GM21423 (cell line): ENCODE measurements around the gene PPM1H.
"Not testable (repeated sequence)": the region's sequence is repeated elsewhere in the genome, so short reads cannot be mapped to it uniquely, and the experiment has no call there.

Source experiments
- ATAC-seq: cut with Tn5 transposase; IDR thresholded peaks from one replicate; pipeline ENCODE4 v1.9.1; 2021; ENCODE audit warnings: mild to moderate bottlenecking, moderate library complexity; ENCODE audit not compliant: unreplicated experiment

Gene PPM1H

GRCh38 chr12:62947364-62947763, 12.4 kb upstream of the PPM1H start:
- no peak for ATAC-seq

DNA sequence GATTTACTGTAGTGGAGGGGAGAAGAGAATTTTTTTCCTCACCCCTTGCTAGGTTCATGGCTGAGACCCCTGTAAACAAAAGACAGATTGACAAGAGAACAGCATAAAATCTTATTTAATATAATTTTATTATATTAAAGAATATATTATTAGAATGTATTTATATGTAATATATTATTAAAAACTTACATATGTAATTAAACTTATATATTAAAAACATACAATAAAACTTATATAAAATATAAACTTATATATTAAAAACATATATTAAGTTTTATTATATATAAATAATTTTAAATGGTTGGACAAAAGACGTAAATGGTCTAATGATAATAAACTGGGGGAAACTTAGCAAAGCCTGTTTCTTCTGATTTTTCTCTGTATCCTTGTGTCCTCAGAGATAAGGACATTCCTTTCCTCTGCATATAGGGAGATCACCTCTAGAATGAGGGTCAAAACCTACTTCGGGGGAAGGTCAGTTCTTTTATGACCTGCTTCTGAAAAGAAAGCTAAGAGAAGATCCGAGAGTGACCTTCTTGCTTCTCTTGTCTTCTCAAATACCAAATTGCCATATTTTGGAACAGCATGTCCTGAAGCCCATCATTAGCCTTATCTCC, 8.9 kb upstream of the PPM1H start:
- no peak for ATAC-seq

- not testable (repeated sequence) for ATAC-seq
Observed at GRCh38 chr12:62942316-62942715, 7.4 kb upstream of the PPM1H start.

DNA sequence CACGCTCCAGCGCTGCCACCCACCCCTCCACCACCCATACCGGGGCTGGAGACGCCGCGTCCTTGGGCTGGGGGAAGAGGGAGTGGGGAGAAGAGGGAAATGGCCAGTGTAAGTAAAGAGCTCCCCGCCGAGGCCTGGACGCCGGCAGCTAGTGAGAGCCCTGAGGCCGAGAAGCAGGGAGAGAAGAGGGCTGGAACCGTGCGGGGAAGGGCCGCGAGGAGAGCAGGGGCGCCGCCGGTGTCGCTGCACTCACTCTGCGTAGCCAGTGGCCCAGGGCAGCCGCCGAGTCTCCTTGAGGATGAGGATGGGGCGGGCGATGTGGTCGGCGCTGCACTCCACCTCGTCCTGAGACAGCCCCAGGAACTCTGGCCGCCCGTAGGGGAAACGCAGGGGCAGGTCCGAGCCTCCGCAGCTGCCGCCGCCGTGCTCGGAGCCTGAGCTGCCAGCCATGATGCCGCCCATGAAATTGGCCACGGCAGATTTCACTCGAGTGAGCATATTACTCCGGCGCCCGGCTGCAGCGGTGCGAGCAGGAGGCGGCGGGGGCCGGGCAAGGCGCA, 631 bp downstream of the PPM1H start:
- peak; percentile 38 for ATAC-seq

GRCh38 chr12:62933602-62934238, 1.2 kb downstream of the PPM1H start:
- no peak for ATAC-seq

DNA sequence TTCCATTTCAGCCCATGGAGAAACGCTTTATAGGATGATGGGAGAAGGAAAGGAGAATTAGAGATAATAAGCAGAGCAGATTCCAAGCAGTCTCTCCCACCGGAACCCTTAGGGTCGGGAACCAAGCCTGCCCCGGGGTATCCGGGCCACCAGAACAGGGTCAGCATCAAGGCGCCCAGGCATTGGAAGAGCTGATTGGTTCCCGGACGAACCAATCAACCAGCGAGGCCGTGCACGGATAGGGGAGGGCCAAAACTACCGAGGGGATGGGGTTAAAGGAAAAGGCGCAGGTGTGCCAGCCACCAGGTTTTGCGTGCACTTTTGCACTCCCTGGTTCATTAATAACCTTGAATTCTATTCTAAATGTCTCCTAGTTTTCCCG, 1.7 kb downstream of the PPM1H start:
- ATAC-seq: no peak

- ATAC-seq: no peak
Observed at GRCh38 chr12:62931477-62931876, 3.5 kb downstream of the PPM1H start.

DNA sequence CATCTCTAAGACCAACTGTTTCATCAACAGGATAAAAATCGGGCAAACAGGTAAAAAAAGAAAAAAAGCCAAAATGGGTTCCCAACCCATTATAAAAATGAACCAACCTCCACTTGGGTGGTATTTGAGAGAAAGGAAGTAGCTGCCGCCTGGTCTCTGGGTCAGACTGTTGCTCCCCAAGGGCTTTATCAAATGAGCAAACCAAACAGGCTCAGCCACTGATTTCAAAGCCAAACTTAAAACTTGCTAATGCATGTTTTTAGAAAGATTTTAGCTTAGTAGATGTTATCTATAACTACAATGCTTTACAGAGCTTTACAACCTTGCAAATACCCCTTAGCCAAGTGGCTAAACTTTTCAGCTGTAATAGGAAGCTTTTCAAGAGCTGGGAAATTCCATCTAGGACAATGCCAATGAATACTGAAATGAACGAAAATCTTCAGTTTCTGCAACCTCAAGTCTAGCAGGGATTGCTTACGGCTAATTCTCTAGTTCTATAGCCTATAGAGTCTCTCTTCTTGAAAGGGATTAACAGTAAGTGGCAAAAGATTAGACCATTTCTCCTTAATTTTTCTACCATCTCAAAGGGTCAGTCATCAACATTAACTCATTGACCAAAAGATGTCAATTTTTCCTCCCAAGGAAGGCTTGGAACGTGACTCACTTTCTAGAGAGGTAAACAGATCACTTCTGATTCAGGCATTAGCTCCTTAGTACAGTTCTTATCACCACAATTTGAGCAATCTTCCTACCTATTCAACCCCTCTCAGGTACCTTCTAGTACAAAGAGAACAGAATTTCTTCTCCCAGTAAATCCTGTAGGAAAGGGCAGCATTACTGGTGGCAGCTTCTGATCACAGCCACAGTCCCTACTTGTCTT, 4.2 kb downstream of the PPM1H start:
- ATAC-seq: no peak

DNA sequence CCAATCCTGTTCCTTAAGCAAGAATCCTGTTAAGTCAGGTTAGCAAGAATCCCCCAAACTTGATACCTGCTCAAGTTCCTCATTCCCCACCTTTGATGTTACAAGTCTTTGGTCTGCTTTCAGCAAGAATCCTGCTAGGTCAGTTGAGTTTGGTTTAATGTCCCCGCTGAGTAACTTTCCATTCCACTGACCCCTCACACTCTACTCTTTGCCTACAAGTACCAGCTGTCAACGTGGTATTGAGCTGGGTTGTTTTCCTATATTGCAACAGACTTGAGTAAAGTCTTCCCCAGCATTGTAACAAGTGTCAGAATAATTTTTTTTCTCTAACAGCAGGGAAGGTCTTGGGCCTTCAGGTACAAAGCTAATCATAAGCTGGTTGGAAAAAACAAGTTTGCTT, 6.3 kb downstream of the PPM1H start:
- no peak for ATAC-seq

- no peak for ATAC-seq
Observed at GRCh38 chr12:62925680-62926079, 9.3 kb downstream of the PPM1H start.

GRCh38 chr12:62924084-62924483, 10.9 kb downstream of the PPM1H start:
- no peak for ATAC-seq

GRCh38 chr12:62922539-62922938, 12.4 kb downstream of the PPM1H start:
- ATAC-seq: no peak

DNA sequence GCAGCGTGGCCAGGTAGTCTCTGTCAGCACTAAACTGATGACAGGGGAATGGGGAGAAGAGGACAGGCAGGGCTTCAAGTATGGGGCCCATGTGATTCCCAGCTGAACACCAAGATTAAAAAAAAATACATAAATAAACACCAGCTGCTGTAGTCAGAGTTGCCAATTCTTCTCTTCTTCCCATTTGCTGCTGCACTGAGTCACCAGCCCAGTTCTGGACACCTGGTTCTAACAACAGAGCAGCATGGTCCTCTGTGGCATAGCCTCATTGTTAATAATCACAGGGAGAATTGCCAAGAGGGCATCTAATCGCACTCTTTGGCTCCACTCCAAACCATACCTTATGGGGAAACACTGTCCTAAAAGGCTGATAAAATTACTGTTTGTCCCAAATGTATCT, 15.1 kb downstream of the PPM1H start:
- ATAC-seq: no peak

- ATAC-seq: no peak
Observed at GRCh38 chr12:62917926-62918325, 17.0 kb downstream of the PPM1H start.

- ATAC-seq: no peak
Observed at GRCh38 chr12:62916632-62917425, 18.1 kb downstream of the PPM1H start.

DNA sequence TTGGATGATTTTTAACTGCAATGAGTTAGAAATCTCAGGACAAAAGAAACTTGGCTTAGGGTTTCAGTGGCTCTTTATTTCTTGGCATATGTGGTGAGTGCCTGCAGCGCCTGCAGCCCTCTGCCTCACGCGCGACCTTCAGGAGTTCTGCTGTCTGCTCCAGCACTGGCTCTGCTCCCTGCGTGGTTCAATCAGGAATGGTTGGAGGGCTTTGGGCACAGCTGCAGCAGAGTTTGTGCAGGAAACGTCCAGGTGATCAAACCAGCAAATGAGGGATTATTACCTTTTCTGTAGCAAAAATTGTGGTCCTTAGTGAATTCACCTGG, 19.8 kb downstream of the PPM1H start:
- no peak for ATAC-seq

DNA sequence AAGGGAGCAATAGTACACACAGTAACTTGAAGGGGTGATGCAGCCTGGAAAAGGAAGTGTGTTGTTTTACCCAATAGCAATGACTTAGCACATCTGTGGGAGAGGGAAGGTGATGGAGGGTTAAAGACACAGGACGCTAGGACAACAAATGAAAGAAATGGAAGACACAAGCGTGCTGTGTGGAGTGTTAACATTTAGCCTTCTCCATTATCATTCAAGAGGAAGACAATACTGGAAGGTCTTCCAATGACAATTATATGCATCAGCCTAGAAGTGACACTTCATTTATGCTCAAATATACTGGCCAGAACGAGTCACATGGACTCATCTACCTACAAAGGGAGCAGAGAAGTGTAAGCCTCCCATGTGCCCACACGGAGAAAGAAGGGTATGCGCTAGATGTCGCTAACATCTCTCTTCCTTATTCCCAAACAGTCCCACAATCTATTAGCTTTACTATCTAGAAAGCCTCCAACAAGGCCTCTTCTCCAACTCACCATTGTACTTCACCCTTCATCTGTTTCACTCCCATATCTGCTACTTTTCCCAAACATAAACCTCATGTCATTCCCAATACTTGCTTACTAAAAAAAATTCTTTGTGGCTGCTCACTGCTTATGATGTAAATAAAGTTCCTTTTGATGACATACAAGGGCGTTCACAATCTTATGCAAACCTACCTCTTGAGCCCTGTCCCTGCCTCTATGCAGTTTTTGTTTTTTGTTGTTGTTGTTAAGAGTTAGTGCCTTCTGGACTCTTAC, 20.3 kb downstream of the PPM1H start:
- no peak for ATAC-seq

DNA sequence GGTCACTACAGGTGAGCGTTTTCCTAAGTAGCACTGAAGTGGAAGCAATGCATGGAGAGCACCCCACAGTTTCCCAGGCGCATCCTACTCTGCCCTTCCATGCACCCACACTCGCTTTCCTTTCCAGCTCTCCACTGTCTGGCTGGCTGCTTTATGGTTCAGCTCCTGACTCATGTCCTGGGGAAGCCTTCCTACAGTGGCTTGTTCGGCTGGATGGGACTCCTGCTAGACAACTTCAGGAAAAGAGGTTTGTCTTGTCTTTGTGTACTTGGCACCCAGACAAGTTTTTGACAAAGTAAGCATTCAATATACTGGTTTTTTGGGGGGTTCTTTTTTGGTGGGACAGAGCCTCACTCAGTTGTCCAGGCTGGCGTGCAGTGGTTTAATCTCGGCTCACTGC, 21.6 kb downstream of the PPM1H start:
- ATAC-seq: no peak

- no peak for ATAC-seq
Observed at GRCh38 chr12:62912644-62913043, 22.3 kb downstream of the PPM1H start.

DNA sequence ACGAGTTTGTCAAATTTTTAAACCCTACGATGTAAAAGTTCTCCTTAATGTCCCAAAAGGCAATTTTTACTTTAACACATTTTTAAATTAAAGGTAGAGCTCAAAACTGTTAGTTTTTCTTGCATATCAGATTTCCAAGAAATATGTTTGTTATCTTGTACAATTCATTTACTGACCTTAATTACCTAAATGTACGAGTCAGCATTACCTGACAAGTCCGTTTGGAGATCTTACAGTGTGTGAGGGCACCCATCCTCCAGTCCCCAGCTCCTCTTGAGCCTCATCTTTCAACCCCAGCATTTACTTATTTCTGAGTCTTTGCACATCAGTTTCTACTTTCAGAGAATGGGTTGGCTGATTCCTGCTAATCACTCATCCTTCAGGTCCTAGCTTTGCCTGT, 23.7 kb downstream of the PPM1H start:
- no peak for ATAC-seq
